SK-N-SH treated with all-trans-retinoic acid at 6 μM for 48 hours (cell line): ENCODE data around the gene AZIN2.

ENCODE experiments used
- PATZ1 ChIP-seq: fragments of 250-450 bp; sonication (Bioruptor Pico); IDR thresholded peaks from 2 replicates; pipeline ENCODE4 v1.8.0; 2020; ENCODE audit warnings: mild to moderate bottlenecking, moderate library complexity, borderline replicate concordance
- ZFP30 ChIP-seq: fragments of 450-650 bp; formaldehyde crosslinking; IDR thresholded peaks from 2 replicates; pipeline ENCODE4 v1.5.0; 2022; ENCODE audit warnings: mild to moderate bottlenecking, moderate library complexity

- TF ChIP-seq PATZ1 (CRISPR knock-in tag) (no peak), ZFP30 (CRISPR knock-in tag) (no peak)
These were observed 87.8 kb downstream of the AZIN2 start for GRCh38 chr1:33168556-33169289.
